ENCODE data around the gene CHRNB1. TPM values are rescaled to one million over a fixed set of nuclear protein-coding genes. Genes with fewer than 3 reads are reported as not detected.
A peak's percentile ranks its signal among the peaks of the same experiment; 100 is the strongest.

The CHRNB1 gene
- total RNA-seq, 1 donor from 2014 or later, result 15.3 TPM

DNA sequence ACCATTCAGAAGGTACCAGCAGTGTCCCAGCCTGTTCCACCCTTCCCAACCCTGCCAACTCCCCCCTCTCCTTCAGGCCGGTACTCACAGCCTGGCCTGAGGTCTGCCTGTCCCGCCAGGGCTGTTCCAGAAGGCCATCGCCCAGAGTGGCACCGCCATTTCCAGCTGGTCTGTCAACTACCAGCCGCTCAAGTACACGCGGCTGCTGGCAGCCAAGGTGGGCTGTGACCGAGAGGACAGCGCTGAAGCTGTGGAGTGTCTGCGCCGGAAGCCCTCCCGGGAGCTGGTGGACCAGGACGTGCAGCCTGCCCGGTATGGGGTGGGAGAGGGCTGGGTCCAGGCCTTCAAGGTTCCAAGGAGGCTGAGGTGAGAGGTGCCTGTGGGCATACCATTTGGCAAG is 30.0 kb upstream of the CHRNB1 start:
- DNase-seq (ENCODE audit: low read depth), result no peak

DNA sequence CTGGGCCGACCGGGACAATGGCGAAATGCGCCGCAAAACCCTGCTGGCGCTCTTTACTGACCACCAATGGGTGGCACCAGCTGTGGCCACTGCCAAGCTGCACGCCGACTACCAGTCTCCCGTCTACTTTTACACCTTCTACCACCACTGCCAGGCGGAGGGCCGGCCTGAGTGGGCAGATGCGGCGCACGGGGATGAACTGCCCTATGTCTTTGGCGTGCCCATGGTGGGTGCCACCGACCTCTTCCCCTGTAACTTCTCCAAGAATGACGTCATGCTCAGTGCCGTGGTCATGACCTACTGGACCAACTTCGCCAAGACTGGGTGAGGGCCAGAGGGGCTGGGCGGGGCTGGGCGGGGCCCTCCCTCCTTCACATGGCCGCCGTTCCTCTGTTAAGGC is 29.1 kb upstream of the CHRNB1 start:
- no peak for DNase-seq (ENCODE audit: low read depth)

DNA sequence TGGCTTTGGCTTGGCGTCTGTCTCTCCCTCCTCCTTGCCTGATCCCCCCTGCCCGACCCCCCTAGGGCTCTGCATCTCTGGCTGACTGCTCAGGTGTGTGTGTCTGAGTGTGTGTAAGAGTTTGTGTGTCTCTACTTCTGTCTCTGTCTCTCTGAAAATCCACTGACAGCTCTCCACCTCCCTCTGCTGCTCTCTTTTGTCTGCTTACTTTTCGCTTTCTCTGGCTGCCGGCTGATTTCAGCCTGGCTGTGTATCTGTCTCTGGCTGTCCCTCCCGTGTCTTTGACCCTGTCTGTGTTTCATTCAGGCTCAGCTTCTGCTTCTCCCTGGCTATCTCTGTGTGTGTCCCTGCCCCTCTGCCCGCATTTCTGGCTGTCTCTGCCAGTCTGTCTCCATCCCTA is 28.5 kb upstream of the CHRNB1 start:
- no peak for DNase-seq (ENCODE audit: low read depth)

DNA sequence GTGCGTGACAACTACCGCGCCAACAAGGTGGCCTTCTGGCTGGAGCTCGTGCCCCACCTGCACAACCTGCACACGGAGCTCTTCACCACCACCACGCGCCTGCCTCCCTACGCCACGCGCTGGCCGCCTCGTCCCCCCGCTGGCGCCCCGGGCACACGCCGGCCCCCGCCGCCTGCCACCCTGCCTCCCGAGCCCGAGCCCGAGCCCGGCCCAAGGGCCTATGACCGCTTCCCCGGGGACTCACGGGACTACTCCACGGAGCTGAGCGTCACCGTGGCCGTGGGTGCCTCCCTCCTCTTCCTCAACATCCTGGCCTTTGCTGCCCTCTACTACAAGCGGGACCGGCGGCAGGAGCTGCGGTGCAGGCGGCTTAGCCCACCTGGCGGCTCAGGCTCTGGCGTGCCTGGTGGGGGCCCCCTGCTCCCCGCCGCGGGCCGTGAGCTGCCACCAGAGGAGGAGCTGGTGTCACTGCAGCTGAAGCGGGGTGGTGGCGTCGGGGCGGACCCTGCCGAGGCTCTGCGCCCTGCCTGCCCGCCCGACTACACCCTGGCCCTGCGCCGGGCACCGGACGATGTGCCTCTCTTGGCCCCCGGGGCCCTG is 27.7 kb upstream of the CHRNB1 start:
- no peak for DNase-seq (ENCODE audit: low read depth)

DNA sequence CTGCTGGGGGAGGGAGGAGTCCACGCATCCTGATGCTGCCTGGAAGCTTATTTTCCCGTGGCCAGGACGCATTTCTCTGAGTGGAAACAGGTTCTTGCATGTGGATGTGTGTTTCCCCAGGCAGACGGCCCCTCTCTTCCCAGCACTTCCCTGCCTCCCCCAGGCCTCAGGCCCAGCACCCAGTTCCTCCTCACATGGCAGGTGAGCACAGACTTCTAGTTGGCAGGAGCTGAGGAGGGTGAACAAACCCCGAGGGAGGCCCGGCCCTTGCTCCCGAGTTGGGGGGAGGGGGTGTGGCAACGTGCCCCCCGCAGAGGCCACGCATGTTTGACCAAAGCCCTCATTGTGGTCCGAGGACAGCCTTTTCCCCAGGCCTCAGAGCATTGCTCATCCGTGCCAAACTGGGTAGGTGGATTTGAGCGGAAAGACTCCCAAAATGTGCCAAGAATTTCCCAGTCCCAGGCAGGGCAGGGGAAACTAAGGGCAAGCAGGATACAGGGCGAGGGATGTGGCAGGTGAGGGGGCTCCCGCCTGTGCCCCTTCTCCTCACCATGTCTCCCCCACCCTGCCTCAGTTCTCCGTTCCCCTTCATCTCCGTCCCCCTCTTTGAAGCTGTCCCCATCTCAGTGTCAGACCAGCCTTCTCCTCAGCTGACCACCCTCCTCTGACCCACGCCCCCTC is 26.2 kb upstream of the CHRNB1 start:
- no peak for DNase-seq (ENCODE audit: low read depth)

DNA sequence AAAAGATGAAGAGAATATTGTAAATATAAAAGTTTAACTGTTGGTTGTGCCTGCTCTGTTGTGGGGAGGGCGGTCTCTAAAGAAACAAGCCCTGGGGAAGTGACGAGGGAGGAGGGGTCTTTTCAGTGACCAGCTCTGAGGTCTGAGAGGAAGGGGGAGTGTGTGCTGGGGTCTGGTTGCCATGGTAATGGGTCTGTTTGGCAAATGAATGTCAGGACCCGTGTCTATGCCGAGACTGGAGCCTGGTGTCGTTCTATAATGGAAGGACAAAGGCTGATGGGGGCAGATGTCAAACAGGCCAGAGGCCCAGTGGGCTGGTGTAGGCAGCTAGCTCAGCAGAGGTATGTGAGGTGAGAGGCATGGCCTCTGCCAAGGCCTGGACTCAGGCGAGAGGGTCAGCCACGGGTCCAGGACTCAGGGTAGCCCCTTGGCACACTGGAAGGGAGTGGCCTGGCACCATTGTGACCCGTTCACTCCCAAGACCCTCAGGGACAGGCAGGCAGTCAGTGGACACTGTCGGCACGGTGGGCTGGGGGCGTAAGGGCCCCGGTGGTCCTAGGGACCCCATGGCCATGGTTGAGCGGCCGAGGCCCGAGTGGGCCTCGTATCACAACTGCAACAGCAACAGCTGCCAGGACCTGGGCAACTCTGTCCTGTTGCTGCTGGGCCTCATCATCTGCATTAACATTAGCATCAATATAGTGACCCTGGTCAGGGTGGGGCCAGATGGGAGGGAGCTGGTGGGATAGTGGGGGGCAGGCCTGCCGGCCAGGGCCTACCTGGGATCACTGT is 24.8 kb upstream of the CHRNB1 start, which contains the start of gene SPEM1:
Gene SPEM1 (plus strand): TSS at position 506 of the 792 bp plus-strand sequence. CDS start 61 bp downstream, at position 567.
- no peak for DNase-seq (ENCODE audit: low read depth)

DNA sequence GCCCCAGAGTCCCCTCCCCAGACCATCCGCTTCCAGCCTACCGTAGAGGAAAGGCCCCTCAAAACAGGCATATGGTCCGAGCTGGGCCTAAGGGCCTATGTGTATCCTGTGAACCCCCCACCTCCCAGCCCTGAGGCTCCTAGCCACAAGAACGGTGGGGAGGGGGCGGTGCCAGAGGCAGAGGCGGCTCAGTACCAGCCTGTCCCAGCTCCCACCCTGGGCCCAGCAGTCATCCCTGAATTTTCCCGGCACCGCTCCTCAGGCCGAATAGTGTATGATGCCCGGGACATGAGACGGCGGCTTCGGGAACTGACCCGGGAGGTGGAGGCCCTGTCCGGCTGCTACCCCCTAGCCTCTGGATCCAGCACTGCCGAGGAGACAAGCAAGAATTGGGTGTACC is 23.7 kb upstream of the CHRNB1 start:
- DNase-seq (ENCODE audit: low read depth), result no peak

DNA sequence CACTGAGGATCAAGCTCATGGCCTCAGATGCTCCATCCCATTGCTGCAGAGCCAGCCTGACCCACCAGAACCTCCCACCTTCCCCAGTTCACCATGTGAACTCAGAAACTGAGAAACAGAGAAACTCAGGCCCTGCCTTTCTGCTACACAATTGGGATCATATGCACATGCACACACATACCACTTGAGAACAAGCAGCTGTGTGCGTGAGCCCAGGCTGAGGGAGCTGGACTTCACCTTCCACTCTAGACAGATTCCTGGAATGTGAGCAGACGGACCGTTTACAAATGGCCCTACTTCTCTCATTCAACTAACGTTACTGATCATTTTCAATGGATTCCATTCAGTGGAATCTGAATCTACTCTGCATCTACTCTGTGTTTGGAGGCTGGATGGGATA is 21.2 kb upstream of the CHRNB1 start:
- no peak for DNase-seq (ENCODE audit: low read depth)

DNA sequence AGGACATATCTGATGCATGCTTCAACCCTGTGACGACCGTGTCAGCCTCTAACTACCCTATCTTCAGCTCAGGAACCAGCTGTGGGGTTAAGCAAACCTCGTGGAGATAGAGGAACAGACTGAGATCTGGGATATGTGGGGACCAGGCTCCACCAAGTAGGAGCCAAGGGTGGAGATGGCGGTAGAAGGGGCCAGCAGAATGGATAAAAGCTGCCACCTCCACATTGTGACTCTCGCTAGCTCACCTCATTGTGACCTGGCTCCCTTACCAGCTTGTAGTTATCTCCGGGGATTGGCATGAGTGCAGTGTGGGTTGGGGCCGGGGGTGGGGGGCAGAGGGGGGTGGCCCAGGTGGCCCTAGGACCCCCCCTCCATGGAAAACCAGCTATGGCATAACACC is 19.5 kb upstream of the CHRNB1 start, which contains the start of gene SPEM2:
Gene SPEM2 (plus strand): TSS at position 301 of the 400 bp plus-strand sequence. CDS start 73 bp downstream, at position 374.
- DNase-seq (ENCODE audit: low read depth), result no peak

DNA sequence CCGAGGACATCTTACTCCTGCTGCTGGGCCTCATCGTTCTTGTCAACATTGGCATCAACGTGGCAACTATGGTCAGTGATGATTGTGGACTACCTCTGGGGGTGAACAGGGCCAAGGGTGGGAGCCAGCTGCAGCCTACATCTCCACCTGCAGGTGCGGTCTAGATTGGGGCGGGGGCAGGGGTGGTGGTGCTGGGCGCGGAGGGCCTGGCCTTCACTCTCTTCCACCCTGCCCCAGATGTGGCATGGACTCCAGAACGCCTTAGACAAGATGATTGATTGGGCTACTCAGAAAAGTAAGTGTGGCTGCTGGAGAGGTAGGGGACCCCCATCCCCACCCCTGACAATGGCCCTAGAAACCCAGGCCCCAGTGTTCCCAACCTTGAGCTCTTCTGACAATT is 19.1 kb upstream of the CHRNB1 start:
- DNase-seq (ENCODE audit: low read depth), result no peak

DNA sequence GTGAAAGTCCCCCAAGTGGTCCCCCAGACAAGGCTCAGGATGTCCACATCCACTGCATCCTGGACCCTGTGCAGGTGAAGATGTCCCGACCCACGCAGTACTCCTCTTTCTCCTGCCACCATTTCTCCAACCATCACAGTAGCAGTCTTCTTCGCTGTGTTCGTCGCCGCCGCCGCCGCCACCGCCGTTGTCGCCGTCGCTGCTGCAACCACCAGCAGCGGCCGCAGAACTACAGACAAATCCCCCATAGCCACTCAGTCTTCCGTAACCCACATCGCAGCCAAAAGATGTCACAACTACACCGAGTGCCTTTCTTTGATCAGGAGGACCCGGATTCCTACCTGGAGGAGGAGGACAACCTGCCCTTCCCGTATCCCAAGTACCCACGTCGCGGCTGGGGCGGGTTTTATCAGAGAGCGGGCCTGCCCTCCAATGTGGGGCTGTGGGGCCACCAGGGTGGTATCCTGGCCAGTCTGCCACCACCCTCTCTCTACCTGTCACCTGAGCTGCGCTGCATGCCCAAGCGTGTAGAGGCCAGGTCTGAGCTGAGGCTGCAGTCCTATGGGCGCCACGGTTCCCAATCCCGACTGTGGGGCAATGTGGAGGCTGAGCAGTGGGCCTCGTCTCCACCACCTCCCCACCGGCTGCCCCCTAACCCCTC is 18.5 kb upstream of the CHRNB1 start:
- DNase-seq (ENCODE audit: low read depth), result no peak

DNA sequence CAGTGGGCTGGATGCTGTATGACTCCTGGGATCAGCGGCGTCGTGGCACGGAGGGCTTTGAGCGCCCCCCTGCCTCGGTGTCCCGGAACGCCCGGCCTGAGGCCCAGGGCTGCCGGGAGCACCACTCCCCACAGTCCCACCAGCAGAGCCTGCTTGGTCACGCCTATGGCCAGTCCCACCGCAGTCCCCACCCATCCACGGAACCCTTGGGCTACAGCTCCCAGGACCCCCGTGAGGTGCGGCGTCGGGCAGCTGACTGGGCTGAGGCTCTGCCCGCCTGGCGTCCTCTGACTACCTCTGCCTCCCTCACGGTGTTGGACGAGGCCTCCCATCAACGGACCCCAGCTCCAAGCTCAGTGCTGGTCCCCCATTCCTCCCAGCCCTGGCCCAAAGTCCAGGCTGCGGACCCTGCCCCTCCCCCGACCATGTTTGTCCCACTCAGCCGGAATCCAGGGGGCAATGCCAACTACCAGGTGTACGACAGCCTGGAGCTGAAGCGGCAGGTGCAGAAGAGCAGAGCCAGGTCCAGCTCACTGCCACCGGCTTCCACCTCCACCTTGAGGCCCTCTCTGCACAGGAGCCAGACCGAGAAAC is 17.9 kb upstream of the CHRNB1 start:
- no peak for DNase-seq (ENCODE audit: low read depth)

DNA sequence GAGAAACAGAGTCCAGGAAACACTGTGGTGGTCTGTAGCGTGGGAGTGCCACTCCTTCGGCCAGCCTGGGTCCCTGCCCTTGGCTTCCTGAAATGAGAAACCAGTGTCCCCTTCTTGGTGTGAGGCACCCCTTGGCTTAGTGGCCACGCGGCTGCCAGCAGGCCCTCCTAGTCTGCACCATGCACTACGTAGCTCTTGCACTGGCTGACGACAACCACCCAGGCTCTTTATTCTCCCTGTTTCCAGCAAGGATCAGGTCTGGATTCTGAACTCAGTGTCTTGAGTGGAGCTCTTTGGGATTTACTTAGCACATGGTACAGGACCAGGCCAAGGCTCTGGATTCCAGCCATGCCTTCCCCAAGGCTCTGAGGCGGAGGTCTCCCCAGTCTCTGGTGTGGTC is 17.3 kb upstream of the CHRNB1 start:
- no peak for DNase-seq (ENCODE audit: low read depth)

DNA sequence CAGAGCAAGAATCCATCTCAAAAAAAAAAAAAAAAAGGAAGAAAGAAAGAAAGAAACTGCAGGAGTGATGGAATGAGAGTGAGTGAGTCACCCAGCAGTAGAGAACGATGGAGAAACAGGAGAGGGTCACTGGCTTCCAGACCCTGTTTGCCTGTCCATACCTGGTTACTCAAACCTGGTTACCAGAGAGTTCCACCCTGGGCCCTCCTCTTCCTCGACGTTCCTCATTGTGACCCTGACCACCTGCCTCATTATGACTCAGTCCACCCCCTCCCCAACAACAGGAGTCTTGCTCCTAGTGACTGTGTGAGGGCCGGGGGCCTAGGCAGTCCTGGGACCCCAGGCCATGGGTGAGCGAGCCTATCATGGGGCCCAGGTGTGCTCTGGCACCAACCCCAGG is 16.3 kb upstream of the CHRNB1 start, which contains the start of gene SPEM3:
Gene SPEM3 (plus strand): TSS at position 301 of the 400 bp plus-strand sequence. CDS start 46 bp downstream, at position 347.
- no peak for DNase-seq (ENCODE audit: low read depth)

DNA sequence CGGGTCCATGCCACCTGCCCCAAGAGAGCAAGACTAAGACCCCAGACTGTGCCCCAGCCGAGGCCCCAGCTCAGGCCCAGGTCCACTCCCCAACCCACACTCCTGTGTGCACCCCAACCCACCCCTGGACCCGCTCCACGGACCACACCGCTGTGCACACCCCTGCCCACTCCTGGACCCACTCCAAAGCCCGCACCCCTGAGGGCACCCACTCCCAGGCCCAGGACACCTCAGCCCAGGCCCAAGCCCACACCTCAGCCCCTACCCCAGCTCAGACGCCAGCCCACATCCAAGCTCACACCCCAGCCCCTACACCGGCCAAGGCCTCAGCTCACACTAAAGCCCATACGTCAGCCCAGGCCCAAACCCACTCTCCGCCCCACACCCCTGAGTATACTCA is 15.1 kb upstream of the CHRNB1 start:
- DNase-seq (ENCODE audit: low read depth), result no peak

DNA sequence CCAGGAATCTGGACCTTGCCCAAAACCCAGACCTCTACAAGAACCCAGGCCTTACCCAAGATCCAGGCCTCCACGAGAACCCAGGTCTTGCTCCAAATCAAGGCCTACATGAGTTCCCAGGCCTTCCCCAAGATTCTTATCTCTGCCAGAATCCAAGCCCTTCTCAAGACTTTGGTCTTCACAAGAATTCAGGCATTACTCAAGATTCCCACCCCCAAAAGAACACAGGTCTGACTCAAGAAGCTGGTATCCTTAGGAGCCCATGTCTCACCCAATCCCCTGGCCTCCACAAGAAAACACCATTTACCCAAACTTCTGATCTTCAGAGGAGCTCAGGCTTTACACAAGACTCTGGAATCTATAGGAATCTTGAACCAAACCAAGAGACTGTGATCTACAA is 13.6 kb upstream of the CHRNB1 start:
- DNase-seq (ENCODE audit: low read depth), result no peak

DNA sequence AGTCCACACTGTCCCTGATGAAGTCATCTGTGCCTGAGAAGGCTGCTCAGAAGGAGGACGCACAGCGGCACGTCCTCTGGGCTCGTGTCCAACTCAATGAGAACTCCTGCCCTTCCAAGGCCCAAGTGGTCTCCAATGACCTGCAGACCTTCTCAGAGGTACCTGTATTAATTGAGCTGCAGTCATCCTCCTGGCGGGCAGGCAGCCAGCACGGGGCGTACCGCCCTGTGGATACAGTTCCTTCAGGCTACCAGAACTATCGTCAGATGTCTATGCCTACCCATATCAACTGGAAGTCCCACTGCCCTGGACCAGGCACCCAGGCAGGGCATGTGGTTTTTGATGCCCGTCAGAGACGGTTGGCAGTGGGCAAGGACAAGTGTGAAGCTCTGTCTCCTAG is 12.6 kb upstream of the CHRNB1 start:
- DNase-seq (ENCODE audit: low read depth), result no peak

DNA sequence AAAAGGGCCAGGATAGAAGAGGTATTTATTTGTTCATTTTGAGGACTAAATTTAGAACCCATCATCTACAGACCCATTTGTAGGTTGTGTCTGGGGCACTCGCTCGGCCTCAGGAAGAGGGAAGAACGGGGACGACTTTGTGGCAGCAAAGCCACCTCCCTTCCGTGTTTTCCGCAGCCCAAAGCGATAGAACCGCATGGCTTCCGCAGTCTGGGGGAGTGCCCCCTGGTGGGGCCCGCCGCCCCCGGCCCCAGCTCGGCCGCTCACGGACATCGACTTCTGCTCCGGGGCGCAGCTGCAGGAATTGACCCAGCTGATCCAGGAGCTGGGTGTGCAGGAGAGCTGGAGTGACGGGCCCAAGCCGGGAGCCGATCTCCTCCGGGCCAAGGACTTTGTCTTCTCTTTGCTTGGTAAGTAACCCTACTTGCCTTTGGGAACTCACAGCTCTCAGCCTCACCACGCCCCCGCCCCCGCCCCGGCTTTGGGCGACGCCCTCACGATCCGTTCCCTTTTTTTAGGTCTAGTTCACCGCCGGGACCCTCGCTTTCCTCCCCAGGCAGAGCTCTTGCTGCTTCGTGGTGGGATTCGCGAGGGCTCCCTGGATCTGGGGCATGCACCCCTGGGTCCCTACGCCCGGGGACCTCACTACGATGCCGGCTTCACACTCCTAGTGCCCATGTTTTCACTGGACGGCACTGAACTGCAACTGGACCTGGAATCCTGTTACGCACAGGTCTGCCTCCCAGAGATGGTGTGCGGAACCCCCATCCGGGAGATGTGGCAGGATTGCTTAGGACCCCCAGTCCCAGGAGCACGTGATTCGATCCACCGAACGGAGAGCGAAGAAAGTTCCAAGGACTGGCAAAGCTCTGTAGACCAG is 8.9 kb upstream of the CHRNB1 start:
- peak; percentile 28 for DNase-seq (ENCODE audit: low read depth)

DNA sequence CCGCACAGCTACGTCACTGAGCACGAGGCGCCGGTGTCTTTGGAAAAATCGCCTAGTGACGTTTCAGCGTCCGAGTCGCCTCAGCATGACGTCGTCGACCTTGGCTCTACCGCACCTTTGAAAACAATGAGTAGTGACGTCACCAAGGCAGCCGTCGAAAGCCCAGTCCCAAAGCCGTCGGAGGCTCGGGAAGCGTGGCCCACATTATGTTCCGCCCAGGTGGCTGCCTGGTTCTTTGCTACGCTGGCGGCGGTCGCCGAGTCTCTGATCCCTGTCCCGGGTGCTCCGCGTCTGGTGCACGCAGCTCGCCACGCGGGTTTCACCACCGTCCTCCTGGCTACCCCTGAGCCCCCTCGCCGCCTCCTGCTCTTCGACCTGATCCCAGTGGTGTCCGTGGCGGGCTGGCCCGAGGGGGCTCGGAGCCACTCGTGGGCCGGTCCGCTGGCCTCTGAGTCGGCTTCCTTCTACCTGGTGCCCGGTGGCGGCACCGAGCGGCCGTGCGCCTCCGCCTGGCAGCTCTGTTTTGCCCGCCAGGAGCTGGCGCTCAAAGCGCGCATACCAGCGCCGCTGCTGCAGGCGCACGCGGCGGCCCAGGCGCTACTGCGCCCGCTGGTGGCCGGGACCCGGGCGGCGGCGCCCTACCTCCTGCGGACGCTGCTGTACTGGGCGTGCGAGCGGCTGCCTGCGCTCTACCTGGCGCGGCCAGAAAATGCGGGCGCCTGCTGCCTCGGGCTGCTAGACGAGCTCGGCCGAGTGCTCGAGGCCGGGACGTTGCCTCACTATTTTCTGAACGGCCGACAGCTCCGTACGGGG is 8.1 kb upstream of the CHRNB1 start:
- peak; percentile 64 for DNase-seq (ENCODE audit: low read depth)

DNA sequence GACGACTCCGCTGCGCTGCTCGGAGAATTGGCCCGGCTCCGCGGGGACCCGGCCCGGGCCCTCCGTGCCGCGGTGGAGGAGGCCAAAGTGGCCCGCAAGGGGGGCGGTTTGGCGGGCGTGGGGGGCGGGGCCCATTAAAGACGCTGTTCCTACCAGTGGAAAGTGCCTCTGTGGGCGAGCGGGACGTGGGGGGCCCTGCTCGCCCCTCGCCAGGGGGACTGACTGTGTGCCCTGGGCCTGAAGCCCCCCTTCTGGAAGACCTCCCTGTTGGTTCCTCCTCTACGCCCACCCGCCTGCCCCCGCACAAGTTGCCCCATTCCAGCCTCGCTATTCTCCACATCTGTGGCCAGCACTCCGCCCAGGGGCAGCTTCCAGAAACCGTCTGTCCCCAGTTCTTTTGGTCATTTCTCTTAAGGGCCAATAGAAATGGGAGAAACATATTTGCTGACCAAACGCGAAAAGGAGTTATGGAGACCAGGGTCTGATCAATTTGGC is 7.4 kb upstream of the CHRNB1 start:
- DNase-seq (ENCODE audit: low read depth), result no peak

Measured in renal cortical epithelial cell (primary cell).